Neural progenitor cell (in vitro differentiated cells): ENCODE data around the gene SIAE. TPM values are rescaled to one million over a fixed set of nuclear protein-coding genes. Genes with fewer than 3 reads are reported as not detected.
A peak's percentile ranks its signal among the peaks of the same experiment; 100 is the strongest.

Source experiments
- DNase-seq: peaks from one replicate; pipeline ENCODE4 v3.0.0-alpha.2; 2016; ENCODE audit warnings: low spot score
- H2AFZ ChIP-seq: fragments of 200-600 bp; sonication (generic); replicated peaks from 2 replicates; pipeline ENCODE4 v1.6.1; 2016; ENCODE audit warnings: antibody characterized with exemption
- H3F3A ChIP-seq: fragments of 200-600 bp; sonication (generic); 2 replicates; pipeline ENCODE4 v1.6.1; 2016; ENCODE audit warnings: antibody characterized with exemption, low read depth
- H3K27ac ChIP-seq: fragments of 200-600 bp; sonication (generic); 2 replicates; pipeline ENCODE4 v1.5.1; 2016; ENCODE audit warnings: mild to moderate bottlenecking
- H3K27me3 ChIP-seq: fragments of 200-600 bp; sonication (generic); 2 replicates; pipeline ENCODE4 v1.6.1; 2016; ENCODE audit warnings: mild to moderate bottlenecking, moderate library complexity
- H3K36me3 ChIP-seq: fragments of 200-600 bp; sonication (generic); 2 replicates; pipeline ENCODE4 v1.5.1; 2016
- H3K4me1 ChIP-seq: fragments of 200-600 bp; sonication (generic); 2 replicates; pipeline ENCODE4 v1.6.1; 2016; ENCODE audit warnings: mixed run types
- H3K4me2 ChIP-seq: fragments of 200-600 bp; sonication (generic); 2 replicates; pipeline ENCODE4 v1.6.1; 2016
- H3K4me3 ChIP-seq: fragments of 200-600 bp; sonication (generic); 2 replicates; pipeline ENCODE4 v1.5.1; 2016
- H3K79me2 ChIP-seq: fragments of 200-600 bp; sonication (generic); 2 replicates; pipeline ENCODE4 v1.6.1; 2016; ENCODE audit warnings: low read depth
- H3K9ac ChIP-seq: fragments of 200-600 bp; sonication (generic); 2 replicates; pipeline ENCODE4 v1.6.1; 2016
- H3K9me3 ChIP-seq: fragments of 200-600 bp; sonication (generic); 2 replicates; pipeline ENCODE4 v1.5.1; 2016; ENCODE audit warnings: low read depth
- H4K20me1 ChIP-seq: fragments of 200-600 bp; sonication (generic); 2 replicates; pipeline ENCODE4 v1.6.1; 2016; ENCODE audit warnings: low read depth
- H3K27ac Mint-ChIP-seq: 3 replicates; pipeline ENCODE4 v1.8.0; 2021; ENCODE audit warnings: mixed read lengths
- H3K27me3 Mint-ChIP-seq: 2 replicates; pipeline ENCODE4 v1.8.0; 2022; ENCODE audit warnings: low read depth, mild to moderate bottlenecking, inconsistent platforms, moderate library complexity, mixed read lengths; ENCODE audit not compliant: insufficient read depth
- H3K36me3 Mint-ChIP-seq: 3 replicates; pipeline ENCODE4 v1.8.0; 2021; ENCODE audit warnings: mixed read lengths
- H3K4me1 Mint-ChIP-seq: 3 replicates; pipeline ENCODE4 v1.8.0; 2021; ENCODE audit warnings: mixed read lengths
- H3K4me3 Mint-ChIP-seq: 3 replicates; pipeline ENCODE4 v1.8.0; 2021; ENCODE audit warnings: mild to moderate bottlenecking, moderate library complexity, mixed read lengths
- H3K9me3 Mint-ChIP-seq: 3 replicates; pipeline ENCODE4 v1.8.0; 2020; ENCODE audit warnings: mixed read lengths
- EZH2 ChIP-seq: fragments of 200-600 bp; sonication (generic); IDR thresholded peaks from 2 replicates; pipeline ENCODE4 v1.6.1; 2017; ENCODE audit warnings: antibody characterized with exemption, mild to moderate bottlenecking, moderate library complexity
- EZH2phosphoT487 ChIP-seq: fragments of 200-600 bp; sonication (generic); IDR thresholded peaks from 2 replicates; pipeline ENCODE4 v1.6.1; 2017; ENCODE audit warnings: antibody characterized with exemption
- total RNA-seq: library from RNA; depleted of rRNA; stranded (reverse); fragments of >200 nt; gene quantifications from 2 replicates; pipeline ENCODE4 v1.2.3, GENCODE V29; 2015; ENCODE audit warnings: low replicate concordance
- TF ChIP-seq, protein P1 (sequence below): fragments of 200-600 bp; sonication (generic); IDR thresholded peaks from 2 replicates; pipeline ENCODE4 v1.5.1; 2017; ENCODE audit warnings: antibody characterized with exemption, mild to moderate bottlenecking

The SIAE gene
- total RNA-seq, 1 donor from 2014 or later = 3.6 TPM

DNA sequence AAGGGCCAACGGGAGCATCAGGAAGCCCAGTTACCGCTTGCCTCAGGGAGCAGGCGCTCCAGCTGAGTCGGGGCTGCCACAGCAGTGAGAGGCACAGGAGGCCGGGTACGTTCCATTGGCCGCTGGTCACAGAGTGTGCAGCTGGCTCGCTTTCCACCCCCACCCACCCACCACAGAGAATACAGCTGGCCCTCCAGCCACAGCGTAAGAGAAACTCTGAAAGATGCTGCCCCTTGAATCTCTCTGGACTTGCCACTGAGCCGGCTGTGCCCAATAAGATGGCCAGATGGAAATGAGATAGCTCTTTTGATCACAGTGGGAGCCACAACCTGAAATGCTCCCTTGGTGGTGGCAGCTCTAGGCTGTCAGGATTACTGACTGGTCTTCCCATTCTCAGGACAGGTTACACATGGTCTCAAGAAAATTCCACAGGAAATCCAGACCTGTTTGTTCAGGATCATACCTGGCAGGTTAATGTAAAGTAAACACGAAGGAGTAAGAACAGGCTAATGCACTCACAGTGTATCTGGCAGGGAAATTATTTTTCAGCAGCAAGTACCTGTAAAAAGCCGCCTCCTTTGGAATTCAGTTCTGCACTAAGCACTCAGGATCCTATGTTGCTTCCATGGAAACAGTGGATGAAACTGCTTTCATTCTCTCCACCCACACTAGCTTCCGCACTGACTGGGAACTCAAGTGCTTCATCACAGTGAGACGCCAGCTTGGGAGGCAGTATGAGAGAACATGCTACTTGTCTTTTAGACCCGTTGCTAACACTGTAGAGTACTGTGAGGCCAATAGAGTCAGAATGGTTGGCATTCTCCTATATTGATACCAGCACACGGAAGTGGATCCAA lies 16.5 kb downstream of the SIAE start:
- Histone ChIP-seq H3K4me3 (peak overlapping the region; percentile 21), H3K79me2 (no peaks in the 10 kb centered on the region), H3K27me3 (no peaks in the 10 kb centered on the region), H2AFZ (peak overlapping the region; percentile 76), H3K4me1 (peaks cover 20% of the 10 kb centered on the region), H3K9ac (no peak overlapping the region), H3K27ac (no peak overlapping the region), H3K9me3 (no peaks in the 10 kb centered on the region), H3K36me3 (no peaks in the 10 kb centered on the region), H4K20me1 (no peaks in the 10 kb centered on the region), H3K4me2 (peak overlapping the region; percentile 71), H3F3A (peaks cover 20% of the 10 kb centered on the region)
- peak; percentile 66 for DNase-seq
- peak overlapping the region; percentile 95 for H3K27ac Mint-ChIP-seq
- peaks cover 33% of the 10 kb centered on the region for H3K4me1 Mint-ChIP-seq
- TF ChIP-seq, protein P1, sequence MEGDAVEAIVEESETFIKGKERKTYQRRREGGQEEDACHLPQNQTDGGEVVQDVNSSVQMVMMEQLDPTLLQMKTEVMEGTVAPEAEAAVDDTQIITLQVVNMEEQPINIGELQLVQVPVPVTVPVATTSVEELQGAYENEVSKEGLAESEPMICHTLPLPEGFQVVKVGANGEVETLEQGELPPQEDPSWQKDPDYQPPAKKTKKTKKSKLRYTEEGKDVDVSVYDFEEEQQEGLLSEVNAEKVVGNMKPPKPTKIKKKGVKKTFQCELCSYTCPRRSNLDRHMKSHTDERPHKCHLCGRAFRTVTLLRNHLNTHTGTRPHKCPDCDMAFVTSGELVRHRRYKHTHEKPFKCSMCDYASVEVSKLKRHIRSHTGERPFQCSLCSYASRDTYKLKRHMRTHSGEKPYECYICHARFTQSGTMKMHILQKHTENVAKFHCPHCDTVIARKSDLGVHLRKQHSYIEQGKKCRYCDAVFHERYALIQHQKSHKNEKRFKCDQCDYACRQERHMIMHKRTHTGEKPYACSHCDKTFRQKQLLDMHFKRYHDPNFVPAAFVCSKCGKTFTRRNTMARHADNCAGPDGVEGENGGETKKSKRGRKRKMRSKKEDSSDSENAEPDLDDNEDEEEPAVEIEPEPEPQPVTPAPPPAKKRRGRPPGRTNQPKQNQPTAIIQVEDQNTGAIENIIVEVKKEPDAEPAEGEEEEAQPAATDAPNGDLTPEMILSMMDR = no peak
- TF ChIP-seq EZH2phosphoT487 = no peak
- no peak for TF ChIP-seq EZH2
- no peaks in the 10 kb centered on the region for H3K27me3 Mint-ChIP-seq
- no peaks in the 10 kb centered on the region for H3K9me3 Mint-ChIP-seq
- H3K36me3 Mint-ChIP-seq = peaks cover 9% of the 10 kb centered on the region
- peak overlapping the region; percentile 82 for H3K4me3 Mint-ChIP-seq

DNA sequence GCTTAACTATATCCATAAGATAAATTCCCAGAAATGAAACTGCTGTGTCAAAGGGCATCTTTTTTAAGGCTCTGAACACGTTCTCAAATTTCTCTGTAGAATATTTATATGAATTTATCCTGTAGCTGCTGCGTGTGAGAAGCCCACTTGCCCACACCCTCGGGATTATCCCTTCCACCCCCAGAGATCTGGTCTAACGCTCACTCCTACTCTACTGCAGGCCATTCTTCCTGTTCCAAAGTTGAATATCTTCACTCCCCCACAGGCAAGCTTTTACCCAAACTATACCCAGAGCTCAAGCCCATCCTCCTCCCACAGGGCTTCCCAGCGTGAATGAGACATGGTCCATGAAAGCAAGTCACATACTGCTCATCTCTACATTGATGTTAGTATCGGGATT lies 24.9 kb downstream of the SIAE start:
- no peaks in the 10 kb centered on the region for H3K36me3 ChIP-seq
- H3K4me3 ChIP-seq = no peak overlapping the region
- H2AFZ ChIP-seq = no peak overlapping the region
- H3K79me2 ChIP-seq = no peaks in the 10 kb centered on the region
- H3K4me1 ChIP-seq = peaks cover 3% of the 10 kb centered on the region
- no peaks in the 10 kb centered on the region for H4K20me1 ChIP-seq
- no peak overlapping the region for H3K4me2 ChIP-seq
- Mint-ChIP-seq H3K4me3 (no peak overlapping the region), H3K4me1 (peaks cover 9% of the 10 kb centered on the region), H3K9me3 (no peaks in the 10 kb centered on the region), H3K27ac (no peak overlapping the region), H3K36me3 (peaks cover 9% of the 10 kb centered on the region), H3K27me3 (no peaks in the 10 kb centered on the region)
- TF ChIP-seq EZH2phosphoT487 (no peak), EZH2 (no peak)
- TF ChIP-seq, protein P1 = no peak
- no peaks in the 10 kb centered on the region for H3K27me3 ChIP-seq
- no peak for DNase-seq
- H3F3A ChIP-seq = no peaks in the 10 kb centered on the region
- H3K27ac ChIP-seq = no peak overlapping the region
- no peak overlapping the region for H3K9ac ChIP-seq
- no peaks in the 10 kb centered on the region for H3K9me3 ChIP-seq

DNA sequence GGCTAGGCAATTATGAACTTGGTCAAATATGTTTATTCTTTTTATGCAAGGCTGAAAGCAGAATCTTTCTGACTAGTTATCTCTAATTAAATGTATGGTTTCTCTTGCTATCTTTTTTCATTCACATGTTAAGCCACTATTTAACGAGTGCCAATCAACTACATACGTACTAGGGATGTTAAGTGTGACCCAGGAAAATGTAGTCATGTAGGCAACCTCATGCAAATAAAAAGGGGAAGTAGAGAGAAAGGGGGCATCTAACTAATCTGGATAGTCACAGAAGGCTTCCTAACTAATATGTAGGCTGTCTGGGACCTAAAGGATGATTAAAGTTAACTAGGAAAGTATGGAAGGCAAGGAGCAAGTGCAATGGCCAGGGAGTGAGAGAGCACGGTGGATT lies 27.4 kb downstream of the SIAE start:
- Histone ChIP-seq H3K4me3 (no peak overlapping the region), H3K4me1 (peaks cover 3% of the 10 kb centered on the region), H3K9ac (no peak overlapping the region), H3K9me3 (no peaks in the 10 kb centered on the region), H3K27me3 (no peaks in the 10 kb centered on the region), H3K79me2 (no peaks in the 10 kb centered on the region), H3K4me2 (no peak overlapping the region), H3F3A (no peaks in the 10 kb centered on the region), H3K27ac (no peak overlapping the region), H2AFZ (no peak overlapping the region), H3K36me3 (no peaks in the 10 kb centered on the region), H4K20me1 (no peaks in the 10 kb centered on the region)
- Mint-ChIP-seq H3K36me3 (peaks cover 3% of the 10 kb centered on the region), H3K4me3 (no peak overlapping the region), H3K27ac (no peak overlapping the region), H3K27me3 (no peaks in the 10 kb centered on the region), H3K4me1 (peaks cover 9% of the 10 kb centered on the region), H3K9me3 (no peaks in the 10 kb centered on the region)
- TF ChIP-seq, protein P1 = no peak
- TF ChIP-seq EZH2phosphoT487 = no peak
- no peak for TF ChIP-seq EZH2
- no peak for DNase-seq
